Sigmoid colon (tissue), 4 donors: ENCODE measurements around the gene MIEN1.
A peak's percentile ranks its signal among the peaks of the same experiment; 100 is the strongest.

Experiments used
- EP300 ChIP-seq, 4 donors: sonication (generic); formaldehyde crosslinking; IDR thresholded peaks; one replicate each; pipeline ENCODE4 v1.6.1; 2017; ENCODE audit warnings: antibody characterized with exemption in 4 of 4
- POLR2A ChIP-seq, 2 donors: fragments of 450-650 bp; IDR thresholded peaks; one replicate each; pipeline ENCODE4 v1.6.1; 2016; ENCODE audit warnings: antibody characterized with exemption in 2 of 2, mild to moderate bottlenecking in 2 of 2, moderate library complexity in 2 of 2
- TF ChIP-seq, protein P1 (sequence below), 4 experiments: fragments of 450-650 bp in 3 of 4; fragments of 200-600 bp in 1 of 4; IDR thresholded peaks; one replicate each; pipeline ENCODE4 v1.5.1; 2016 to 2019; ENCODE audit warnings: antibody characterized with exemption in 4 of 4, mild to moderate bottlenecking in 3 of 4, moderate library complexity in 2 of 4

DNA sequence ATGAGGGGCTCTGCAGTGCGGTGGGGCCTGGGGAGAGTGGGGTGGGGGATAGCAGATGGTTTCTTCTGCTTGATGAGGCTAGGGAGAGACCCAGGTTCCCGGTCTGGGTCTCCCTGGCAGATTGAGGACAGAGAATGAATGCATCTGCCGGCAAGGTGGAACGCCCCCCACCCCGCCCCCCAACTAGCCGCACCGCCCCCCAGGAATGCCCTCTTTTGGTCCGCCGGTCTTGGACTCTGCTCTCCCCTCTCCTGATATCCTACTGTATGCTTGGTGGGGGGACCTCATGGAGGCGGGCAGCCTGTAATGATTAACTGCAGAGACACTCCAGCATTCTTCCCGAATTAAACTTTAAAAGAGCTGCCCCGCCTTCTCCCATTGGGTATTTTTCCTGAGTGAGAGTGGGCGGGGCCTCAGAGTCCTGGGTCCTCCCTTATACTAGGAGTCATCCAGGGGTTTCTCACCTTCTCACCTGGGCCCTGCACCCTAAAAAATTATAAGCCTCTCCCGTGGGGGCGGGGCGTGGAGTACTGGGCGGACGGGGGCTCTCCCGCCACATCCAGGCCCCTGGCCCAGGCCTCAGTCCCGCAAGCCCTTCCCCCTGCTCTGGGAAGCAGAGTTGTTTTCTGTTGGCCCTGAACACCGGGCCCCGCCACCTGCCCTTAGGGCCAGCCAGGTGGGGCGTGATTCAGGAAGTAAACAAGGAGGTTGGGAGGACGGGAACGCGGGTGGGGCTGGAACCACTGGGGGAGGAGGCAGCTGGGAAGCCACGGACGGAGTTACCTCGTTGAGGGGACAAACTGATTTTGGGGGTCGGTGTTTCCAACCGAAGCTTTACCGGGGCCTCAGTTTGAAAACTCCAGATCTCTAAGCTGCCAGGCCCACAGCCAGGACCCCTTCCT is 8.9 kb upstream of the MIEN1 start:
- TF ChIP-seq, protein P1, sequence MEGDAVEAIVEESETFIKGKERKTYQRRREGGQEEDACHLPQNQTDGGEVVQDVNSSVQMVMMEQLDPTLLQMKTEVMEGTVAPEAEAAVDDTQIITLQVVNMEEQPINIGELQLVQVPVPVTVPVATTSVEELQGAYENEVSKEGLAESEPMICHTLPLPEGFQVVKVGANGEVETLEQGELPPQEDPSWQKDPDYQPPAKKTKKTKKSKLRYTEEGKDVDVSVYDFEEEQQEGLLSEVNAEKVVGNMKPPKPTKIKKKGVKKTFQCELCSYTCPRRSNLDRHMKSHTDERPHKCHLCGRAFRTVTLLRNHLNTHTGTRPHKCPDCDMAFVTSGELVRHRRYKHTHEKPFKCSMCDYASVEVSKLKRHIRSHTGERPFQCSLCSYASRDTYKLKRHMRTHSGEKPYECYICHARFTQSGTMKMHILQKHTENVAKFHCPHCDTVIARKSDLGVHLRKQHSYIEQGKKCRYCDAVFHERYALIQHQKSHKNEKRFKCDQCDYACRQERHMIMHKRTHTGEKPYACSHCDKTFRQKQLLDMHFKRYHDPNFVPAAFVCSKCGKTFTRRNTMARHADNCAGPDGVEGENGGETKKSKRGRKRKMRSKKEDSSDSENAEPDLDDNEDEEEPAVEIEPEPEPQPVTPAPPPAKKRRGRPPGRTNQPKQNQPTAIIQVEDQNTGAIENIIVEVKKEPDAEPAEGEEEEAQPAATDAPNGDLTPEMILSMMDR (IDR thresholded peaks at IDR 0.05), result no peak
- peak in 1 of 2 donors; percentile 5 for TF ChIP-seq POLR2A (IDR thresholded peaks at IDR 0.05)
- TF ChIP-seq EP300 (IDR thresholded peaks at IDR 0.05), result no peak
